Kidney tubule cell (primary cell): ENCODE data around the gene FAM89A.

Source experiments
- DNase-seq: peaks from one replicate; pipeline ENCODE4 v3.0.0-alpha.2; 2018; ENCODE audit warnings: low spot score

FAM89A gene

DNA sequence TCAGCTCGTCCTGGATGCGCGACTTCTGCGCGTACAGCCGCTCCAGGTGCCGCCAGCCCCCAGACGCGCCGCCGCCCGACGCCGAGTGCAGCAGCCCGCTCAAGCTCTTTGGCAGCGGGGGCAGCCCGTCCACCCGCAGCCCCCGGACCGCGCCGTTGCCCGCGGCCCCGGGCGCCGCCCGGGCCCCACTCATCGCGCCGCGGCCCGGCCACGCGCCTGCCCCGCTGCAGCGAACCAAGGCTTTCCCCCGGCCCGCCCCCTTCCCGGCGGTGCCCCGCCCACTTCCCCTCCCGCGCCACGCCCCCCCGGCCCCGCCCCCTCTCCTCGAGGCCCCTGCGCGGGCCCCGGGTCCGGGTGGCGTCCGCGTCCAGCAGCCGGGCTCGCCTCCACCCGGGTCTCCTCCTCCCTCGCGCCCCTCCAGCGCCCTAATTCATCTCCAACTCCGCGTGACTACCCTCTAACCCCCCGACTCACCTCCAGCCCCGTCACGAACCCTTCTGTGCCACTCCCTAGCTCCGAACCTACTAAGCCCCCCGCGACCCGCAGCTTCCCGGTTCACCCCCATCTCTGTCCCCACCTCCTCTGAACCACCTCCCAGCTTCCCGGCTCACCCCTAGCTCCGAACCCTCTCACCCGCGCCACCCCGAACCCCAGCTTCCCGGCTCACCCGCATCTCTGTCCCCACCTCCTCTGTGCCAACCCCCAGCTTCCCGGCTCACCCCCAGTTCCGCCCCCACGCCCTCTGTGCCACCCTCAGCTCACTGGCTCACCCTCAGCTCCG, at the start of gene FAM89A:
Gene FAM89A (minus strand): TSS at position 236 of the 781 bp plus-strand sequence. CDS start 43 bp downstream, at position 193.
- DNase-seq, result peak; percentile 24

DNA sequence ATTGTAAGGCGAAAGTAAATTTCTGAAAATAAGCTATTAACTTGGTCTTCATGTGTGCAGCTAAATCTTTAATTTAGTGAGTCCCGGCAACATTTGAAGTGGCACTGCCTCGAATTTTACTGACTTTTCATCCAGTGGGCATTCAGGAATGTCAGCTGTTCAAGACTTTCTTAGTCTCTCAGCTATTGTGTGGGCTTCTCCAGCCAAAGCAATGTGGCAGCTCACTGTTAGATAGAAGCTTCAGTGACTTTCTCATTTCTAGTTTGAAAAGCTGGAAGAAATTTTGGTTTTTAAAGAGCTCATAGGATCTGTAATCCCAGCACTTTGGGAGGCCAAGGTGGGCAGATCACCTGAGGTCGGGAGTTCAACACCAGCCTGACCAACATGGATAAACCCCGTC, 44.3 kb upstream of the FAM89A start:
- DNase-seq, result no peak

DNA sequence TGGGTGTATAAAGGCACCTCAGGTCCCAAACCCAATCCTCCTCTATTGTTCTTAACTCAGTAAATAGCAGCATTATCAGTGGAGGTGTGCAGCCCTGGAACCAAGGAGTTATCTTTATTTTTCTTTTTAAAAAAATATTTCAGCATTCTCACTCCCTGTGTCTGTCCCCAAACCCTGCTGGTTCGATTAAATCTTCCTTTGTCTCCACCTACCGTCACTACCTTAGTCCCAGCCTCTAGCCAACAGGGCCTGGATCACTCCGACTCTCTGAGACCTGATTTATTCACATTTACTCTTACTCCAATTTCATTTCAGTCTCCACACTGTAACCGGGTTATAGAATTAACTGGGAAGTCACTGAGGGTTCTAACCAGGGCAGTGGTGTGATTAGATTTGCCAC, 39.1 kb upstream of the FAM89A start:
- no peak for DNase-seq

DNA sequence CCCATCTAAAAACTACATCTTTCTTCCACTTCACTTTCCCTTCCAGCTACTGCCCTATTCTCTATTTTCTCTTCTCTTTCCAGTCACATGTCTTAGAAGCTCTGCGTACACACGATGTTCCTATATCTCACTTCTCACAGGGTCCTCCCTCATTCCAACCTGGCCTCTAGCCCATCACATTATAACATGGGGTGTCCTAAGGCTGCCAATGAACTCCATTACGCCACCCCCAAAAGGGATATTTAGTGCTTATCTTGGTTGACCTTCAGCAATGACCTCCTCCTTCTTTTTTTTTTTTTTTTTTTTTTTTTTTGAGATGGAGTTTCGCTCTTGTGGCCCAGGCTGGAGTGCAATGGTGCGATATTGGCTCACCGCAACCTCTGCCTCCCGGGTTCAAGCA, 38.2 kb upstream of the FAM89A start:
- no peak for DNase-seq

DNA sequence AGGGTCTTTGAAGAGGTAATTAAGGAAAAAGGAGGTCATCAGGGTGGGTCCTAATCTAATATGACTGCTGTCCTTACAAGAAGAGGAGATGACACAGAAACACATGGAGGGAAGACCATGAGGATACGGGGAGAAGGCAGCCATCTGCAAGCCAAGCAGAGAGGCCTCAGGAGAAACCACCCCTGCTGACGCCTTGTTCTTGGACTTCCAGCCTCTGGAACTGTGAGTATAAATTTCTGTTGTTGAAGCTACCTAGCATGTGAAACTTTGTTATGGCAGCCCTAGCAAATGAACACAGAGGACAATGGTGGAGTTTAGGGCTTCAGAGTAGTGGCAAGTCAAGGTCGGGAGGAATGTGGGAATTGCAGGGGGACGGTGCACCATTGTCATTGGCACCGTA, 36.7 kb upstream of the FAM89A start:
- no peak for DNase-seq

DNA sequence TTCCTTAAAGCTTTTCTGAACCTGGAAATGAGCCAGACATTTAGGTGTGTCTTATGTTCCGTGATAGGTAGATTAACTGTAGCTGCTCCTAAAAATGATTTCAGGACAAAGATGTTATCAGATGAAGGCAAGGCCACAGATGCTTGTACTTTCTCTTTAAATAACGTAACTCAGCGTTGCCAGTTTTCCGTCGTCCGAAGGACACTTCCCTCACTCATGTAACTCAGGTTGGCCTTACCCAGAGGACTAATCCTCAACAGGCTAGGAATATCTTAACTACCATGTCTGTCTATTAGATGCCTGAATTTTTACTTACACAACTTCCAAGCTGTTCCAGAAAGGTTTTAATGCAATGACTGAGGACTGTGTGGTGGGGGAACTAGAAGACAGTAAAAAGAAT, 35.4 kb upstream of the FAM89A start:
- no peak for DNase-seq

DNA sequence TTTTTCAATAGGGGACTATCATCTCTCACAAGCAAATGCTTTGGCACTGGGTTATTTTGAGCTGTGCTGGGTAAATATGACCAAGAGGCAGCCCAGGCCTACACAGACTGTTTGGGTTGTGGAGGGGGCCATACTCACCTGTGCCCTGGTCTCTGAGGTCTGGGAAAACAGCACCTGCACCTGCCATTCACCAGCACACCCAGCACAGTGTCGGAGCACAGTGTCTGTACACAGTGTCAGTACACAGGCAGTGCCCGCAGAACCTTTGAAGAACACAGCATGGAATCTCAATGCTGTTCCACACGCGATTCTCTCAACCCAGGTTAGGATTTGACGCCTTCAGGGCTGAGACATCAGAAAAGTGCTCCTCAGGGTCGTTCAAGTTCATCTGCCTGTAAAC, 35.0 kb upstream of the FAM89A start:
- no peak for DNase-seq

DNA sequence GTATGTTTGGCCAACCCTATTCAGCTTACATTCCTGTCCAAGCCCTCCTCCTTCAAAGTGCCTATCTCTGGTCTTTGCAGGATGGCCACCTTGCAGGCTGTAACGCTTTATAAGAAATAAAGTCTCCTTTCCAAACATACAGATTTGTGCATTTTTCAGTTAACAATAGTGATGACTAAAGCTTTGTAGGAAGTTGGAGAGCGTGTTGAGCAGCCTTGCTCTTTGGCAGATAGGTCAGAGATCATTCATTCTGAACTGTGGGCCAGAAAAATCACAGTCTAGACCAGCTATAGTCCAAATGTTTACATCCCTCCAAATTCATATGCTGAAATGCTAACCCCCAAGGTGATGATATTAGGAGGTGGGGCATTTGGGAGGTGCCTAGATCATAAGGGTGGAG, 34.0 kb upstream of the FAM89A start:
- no peak for DNase-seq

DNA sequence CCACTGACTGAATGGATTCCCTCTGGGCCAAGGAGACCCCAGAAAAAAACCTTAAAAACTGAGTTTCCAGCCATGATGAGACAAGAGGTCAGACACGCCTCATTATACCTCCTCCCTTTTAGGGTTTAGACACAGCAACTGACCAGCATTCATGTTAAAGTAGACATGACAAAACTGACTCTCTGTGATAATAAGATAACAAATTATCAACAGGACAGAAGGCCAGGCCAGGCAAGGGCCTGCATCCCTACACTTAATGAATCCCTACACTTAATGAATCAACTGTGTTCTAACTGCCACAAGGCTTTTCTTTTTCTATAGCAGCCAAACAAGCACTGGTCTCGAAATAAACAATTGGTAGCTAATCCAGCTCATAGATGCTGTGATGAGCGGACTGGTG, 33.3 kb upstream of the FAM89A start:
- DNase-seq, result no peak

DNA sequence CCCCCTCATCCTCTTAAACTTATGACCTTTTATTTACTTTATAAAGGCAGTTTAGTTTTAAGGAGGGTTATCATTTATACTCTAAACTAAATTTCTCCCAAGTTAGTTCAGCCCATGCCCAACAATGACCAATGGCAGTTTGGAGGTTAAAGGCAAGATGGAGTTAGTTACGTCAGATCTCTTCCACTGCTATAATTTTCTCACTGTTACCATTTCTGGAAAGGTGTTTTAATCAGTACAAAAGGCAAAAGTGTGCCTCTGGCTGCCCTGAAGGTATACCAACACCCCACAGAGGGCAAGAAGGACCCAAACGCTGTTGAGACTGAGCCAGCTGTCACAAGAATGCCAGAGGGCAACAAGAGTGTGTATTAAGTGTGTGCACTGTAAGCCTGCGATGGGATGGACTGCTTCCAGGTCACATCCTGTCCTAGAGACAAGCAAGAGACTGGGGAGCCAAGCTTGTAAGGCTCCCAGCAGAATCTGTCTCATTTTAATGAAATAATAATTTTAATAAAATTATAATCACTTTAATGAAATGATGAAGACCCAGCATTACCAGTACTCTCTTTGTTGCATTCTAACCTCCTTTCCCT, 32.5 kb upstream of the FAM89A start:
- DNase-seq, result no peak

DNA sequence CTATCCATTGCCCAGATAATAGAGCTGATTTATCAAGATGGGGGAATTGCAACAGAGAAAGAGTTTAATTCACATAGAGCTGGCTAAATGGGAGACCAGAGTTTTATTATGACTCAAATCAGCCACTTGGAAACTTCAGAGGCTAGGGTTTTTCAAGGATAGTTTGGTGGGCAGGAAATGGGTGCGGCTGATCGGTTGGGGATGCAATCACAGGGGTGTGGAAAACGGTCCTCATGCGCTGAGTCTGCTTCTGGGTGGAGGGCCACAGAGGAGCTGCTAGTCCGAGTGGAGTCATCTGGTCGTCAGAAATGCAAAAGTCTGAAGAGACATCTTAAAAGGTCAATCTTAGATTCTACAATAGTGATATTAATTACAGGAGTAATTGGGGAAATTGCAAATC, 32.0 kb upstream of the FAM89A start:
- DNase-seq, result no peak

DNA sequence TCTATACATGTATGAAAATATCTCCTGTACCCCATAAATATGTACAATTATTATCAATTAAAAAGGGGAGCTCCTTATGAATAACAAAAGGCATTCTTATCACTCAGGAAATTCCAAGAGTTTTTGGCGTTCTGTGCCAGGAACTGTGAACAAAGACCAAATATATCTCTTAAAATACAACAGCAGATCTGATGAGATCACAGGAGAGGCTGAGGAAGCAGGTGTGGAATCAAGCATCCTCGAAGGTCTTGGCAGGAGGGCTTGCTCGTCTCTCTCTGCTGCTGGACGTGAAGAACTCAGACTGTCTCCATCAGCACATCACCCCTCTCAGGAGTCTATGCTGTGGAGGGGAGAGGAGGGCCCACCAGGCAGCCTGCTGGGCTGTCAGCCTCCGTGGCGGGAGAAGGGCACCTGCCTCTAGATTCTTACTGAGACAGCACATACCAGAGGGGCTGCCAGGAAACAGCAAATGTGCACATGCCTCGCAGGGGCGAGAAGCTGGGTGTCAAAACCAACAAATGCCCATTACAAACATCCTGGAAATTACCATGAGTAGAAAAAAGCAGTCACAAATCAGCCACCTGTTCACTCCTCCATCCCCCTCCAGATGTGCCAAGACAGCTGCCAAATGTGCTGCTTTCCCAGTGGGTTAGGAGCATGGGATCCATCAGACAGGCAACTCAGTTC, 30.8 kb upstream of the FAM89A start:
- no peak for DNase-seq

DNA sequence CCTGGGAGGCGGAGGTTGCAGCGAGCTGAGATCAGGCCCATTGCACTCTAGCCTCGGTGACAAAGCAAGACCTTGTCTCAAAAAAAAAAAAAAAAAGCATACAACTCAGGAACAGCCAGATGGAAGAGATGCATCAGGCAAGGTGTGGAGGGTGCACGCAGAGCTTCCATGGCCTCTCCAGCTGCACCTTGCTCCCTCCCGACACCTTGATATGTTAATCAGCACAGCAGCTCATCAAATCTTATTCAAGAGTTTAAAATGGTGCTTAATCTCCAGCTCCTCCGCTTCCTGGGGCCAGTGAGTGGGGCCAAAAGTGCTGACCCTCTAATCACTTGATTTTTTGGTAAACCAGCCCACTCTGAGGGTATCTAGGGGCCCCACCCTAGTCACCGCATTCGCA, 29.3 kb upstream of the FAM89A start:
- no peak for DNase-seq

DNA sequence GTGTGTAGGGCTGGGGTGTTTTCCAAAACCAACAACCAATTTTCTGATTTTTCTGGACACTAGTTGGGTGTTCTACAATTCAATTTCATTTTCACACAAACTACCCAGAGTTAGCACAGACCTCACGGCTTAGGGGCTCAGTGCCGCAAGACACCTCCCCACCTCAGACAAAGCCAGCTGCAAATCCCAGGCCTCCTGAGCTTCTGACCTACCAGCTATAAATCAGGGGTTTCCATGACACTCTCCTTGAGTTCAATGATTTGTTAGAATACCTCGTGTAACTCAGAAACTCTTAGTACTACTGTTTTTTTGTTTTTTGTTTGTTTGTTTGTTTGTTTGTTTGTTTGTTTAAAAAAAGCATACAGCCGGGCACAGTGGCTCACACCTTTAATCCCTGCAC, 28.7 kb upstream of the FAM89A start:
- DNase-seq, result no peak

DNA sequence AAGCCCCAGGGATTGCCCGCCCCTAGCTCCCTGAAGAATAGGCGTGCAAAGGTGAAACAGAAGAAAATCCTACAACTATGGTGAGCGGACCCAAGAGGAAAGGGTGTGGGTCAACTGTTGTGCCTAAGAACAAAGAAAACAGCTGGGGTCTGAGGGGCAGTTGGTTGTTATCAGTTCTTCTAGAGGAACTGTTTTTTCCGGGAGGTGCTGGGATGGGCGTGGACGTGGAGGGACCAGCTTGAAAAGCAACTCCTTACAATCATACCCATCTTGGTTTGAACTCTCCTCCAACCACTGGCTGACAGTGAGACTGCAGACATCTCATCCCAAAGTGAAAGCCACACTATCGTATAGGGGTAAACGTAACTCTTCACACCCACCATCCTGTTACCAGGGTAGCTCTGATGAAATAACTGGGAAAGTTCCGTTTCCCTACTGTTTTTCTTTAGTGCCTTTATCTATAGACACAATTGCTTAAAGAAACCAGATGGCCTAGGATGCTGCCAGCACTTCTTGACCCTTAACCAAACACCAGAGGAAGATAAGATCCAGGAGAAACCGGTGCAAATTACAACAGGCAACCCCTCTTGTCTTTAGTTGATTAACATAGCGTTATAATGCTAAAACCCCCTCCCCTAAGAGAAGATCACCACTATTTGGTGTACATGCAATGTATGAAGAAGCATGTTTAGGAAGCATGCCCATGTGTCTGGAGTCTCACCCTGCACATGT, 25.6 kb upstream of the FAM89A start:
- no peak for DNase-seq

DNA sequence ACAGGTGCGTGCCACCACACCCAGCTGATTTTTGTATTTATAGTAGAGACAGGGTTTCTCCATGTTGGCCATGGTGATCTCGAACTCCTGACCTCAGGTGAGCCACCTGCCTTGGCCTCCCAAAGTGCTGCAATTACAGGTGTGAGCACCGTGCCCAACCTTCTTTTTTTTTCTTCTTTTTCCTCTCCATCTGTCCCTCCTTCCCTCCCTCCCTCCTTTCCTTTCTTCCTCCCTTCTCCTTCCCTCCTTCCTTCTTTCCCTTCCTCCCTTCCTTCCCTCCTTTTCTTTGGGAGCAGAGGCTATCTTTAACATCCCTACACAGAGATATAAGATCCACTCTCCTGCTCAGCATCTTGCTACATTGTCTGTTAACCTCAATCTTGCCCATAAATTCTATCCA, 24.4 kb upstream of the FAM89A start:
- no peak for DNase-seq

DNA sequence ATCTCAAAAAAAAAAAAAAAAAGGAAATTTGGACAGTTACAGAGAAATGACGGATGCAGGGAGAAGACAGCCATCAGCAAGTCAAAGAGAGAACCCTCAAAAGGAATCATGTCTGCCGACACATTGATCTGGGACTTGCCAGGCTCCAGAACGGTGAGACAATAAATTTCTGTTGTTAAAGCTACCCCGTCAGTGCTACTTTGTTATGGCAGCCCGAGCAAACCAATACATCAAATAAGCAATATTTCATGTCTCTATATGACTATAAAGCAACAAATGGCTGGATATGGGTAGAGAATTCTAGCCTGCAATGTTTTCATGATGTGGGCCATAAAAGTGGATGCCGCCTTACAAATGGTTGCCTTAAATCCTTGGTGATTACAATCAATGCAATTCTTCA, 23.3 kb upstream of the FAM89A start:
- no peak for DNase-seq

DNA sequence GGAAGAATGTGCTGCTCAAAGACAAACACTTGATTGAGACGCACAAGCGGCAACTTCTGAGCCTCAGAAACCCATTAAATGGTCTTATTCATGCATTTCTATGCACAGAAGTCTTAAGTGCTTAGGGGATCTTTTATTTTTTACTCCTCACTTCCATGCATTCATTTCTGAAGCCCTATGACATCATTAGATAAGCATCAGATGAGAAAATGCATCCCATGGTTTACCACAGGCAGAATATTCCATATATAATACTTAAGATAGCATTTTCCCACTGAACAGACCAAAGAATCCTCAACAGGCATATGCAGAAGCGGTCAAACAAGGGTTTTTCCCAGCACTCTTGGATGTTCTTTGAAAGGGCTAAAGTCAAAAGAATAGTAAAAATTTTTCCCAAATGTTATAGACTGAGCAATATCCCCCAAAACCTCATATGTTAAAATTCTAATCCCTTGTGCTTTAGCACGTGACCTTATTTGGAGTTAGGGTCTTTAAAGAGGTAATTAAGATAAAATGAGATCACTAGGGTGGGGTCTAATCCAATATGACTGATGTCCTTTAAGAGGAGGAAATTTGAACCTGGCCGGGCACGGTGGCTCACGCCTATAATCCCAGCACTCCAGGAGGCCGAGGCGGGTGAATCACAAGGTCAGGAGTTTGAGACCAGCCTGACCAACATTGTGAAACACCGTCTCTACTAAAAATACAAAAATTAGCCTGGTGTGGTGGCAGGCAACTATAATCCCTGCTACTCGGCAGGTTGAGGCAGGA, 22.6 kb upstream of the FAM89A start:
- peak; percentile 6 for DNase-seq

DNA sequence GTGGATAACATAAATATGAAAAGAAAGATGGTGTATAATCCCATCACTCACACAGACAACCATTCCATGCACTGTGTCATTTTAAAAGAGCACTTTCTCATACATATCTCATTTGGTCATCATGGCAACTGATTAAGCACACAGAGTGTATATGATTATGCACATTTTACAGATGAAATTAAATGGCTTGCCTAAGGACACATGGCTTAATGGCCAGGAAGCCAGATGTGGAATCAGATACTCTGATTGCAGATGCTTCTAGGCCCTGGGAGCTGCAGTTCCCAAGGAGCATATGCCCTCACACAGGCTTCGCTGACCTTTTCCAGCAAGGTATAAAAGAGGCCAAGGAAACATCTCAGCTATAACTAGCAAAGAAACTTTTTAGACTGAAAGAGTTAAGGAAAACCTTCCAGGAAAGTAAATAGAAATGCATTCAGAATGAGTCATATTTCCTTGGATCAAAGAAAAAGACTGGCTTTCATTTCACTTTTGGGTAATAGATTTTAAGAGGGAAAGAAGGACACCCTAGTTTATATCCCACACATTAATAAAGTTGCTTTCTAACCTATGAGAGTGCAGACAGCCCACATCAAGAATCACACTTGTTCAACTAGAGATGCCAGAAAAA, 19.6 kb upstream of the FAM89A start:
- DNase-seq, result peak; percentile 45

DNA sequence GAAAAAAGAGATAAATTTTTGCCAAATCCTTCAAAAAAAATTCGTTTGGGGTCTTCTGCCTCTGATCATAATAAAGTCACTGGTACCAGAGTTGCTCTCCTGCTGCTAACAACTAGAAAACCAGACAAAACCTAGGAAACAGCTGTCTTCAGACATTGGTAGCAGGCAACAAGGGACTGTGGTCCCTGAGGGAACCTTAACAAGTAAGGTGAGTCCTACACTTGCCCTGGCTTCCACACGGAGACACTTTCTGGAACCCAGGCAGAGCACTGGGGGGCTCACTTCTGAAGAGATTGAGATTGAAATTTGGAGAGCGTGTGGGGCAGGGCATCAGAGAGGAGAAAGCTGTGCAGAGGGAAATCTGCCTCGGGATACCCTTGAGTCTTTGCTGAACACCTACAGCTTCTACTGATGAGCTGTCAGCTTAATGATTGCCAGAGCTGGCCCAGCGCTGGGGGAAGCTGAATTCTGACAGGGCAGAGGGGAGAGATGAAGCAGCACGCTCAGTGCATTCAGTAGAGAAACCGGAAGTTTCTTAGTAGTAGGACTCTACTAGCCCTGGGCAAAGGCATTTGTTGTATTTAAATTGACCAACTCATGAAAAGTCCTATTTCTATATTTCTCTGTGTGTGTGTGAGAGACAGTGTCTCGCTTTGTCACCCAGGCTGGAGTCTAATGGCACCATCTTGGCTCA, 18.5 kb upstream of the FAM89A start:
- DNase-seq, result peak; percentile 92

DNA sequence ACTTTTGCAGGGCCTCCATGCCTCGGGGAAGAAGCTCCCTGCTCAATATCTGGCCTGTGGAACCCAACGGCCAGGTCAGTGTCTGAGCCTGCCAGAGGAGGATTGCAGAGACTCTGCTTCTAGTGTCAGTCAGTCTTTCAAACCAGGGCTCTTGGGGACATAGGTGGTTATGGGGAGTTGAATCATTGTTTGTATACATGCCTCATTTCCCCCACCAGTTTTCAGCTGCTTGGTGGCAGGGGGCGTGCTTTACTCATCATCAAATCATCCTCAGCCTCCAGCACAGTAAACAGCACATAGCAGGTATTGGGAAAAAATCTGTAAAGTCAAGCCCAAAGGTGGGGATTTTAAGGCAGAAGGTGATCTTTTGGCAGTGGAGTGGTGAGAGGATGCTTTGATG, 17.4 kb upstream of the FAM89A start:
- peak; percentile 73 for DNase-seq
